Calu3 (cell line): Measurements from ENCODE around the gene KIF6. TPM values are rescaled to one million over a fixed set of nuclear protein-coding genes. Genes with fewer than 3 reads are reported as not detected.
"Not testable (repeated sequence)": the region's sequence is repeated elsewhere in the genome, so short reads cannot be mapped to it uniquely, and the experiment has no call there.

ENCODE experiments used
- BruUV-seq: library from RNA; stranded (reverse); fragments of 400-500 nt; replicated peaks from 2 replicates; lab custom pipeline; 2021; lab: Mats Ljungman, UMichigan
- CTCF ChIA-PET: fragments of 300-600 bp; sonication (Branson Sonifier 250); formaldehyde crosslinking; loops from one replicate; lab custom pipeline; 2022; ENCODE audit warnings: antibody characterized with exemption; lab: Charles Lee
- DNase-seq: peaks from one replicate; pipeline ENCODE4 v3.0.0; 2022
- H3K27ac Mint-ChIP-seq: one replicate; pipeline ENCODE4 v1.8.0; 2022; ENCODE audit warnings: mixed read lengths; ENCODE audit not compliant: unreplicated experiment
- H3K27me3 Mint-ChIP-seq: one replicate; pipeline ENCODE4 v1.8.0; 2022; ENCODE audit warnings: mixed read lengths; ENCODE audit not compliant: unreplicated experiment
- H3K36me3 Mint-ChIP-seq: one replicate; pipeline ENCODE4 v1.8.0; 2022; ENCODE audit warnings: mild to moderate bottlenecking, moderate library complexity, mixed read lengths; ENCODE audit not compliant: insufficient read depth, unreplicated experiment
- H3K4me1 Mint-ChIP-seq: one replicate; pipeline ENCODE4 v1.8.0; 2022; ENCODE audit warnings: mild to moderate bottlenecking, low read depth, mixed read lengths; ENCODE audit not compliant: unreplicated experiment
- H3K4me3 Mint-ChIP-seq: one replicate; pipeline ENCODE4 v1.8.0; 2022; ENCODE audit warnings: mild to moderate bottlenecking, low read depth, moderate library complexity, mixed read lengths; ENCODE audit not compliant: unreplicated experiment
- H3K9me3 Mint-ChIP-seq: one replicate; pipeline ENCODE4 v1.8.0; 2022; ENCODE audit warnings: low read depth, mixed read lengths; ENCODE audit not compliant: unreplicated experiment
- intact Hi-C: fragments of 100-400 bp; cut with micrococcal nuclease; formaldehyde crosslinking; loops from one replicate; pipeline ENCODE4 v1.10.0; 2022; ENCODE audit not compliant: unreplicated experiment
- total RNA-seq: library from RNA; stranded (reverse); gene quantifications from 2 replicates; pipeline ENCODE4 v1.2.3, GENCODE V29; 2022
- TF ChIP-seq, protein P1 (sequence below): fragments of 200-600 bp; IDR thresholded peaks from one replicate; pipeline ENCODE4 v1.8.0; 2022; ENCODE audit warnings: antibody characterized with exemption; ENCODE audit not compliant: unreplicated experiment

The KIF6 gene
- total RNA-seq, 1 experiment from 2014 or later, result 0.45 TPM

GRCh38 chr6:39515006-39515405 lies 210.2 kb downstream of the KIF6 start:
- Mint-ChIP-seq H3K27ac (no peak overlapping the region), H3K4me1 (no peaks in the 10 kb centered on the region), H3K4me3 (no peak overlapping the region), H3K27me3 (peaks cover 38% of the 10 kb centered on the region), H3K36me3 (no peaks in the 10 kb centered on the region), H3K9me3 (no peaks in the 10 kb centered on the region)
- intact Hi-C loops, result no loop called here
- no peak for DNase-seq
- CTCF ChIA-PET, result no interaction called here
- TF ChIP-seq, protein P1, sequence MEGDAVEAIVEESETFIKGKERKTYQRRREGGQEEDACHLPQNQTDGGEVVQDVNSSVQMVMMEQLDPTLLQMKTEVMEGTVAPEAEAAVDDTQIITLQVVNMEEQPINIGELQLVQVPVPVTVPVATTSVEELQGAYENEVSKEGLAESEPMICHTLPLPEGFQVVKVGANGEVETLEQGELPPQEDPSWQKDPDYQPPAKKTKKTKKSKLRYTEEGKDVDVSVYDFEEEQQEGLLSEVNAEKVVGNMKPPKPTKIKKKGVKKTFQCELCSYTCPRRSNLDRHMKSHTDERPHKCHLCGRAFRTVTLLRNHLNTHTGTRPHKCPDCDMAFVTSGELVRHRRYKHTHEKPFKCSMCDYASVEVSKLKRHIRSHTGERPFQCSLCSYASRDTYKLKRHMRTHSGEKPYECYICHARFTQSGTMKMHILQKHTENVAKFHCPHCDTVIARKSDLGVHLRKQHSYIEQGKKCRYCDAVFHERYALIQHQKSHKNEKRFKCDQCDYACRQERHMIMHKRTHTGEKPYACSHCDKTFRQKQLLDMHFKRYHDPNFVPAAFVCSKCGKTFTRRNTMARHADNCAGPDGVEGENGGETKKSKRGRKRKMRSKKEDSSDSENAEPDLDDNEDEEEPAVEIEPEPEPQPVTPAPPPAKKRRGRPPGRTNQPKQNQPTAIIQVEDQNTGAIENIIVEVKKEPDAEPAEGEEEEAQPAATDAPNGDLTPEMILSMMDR, result no peak
- BruUV-seq, result no TSS peak

DNA sequence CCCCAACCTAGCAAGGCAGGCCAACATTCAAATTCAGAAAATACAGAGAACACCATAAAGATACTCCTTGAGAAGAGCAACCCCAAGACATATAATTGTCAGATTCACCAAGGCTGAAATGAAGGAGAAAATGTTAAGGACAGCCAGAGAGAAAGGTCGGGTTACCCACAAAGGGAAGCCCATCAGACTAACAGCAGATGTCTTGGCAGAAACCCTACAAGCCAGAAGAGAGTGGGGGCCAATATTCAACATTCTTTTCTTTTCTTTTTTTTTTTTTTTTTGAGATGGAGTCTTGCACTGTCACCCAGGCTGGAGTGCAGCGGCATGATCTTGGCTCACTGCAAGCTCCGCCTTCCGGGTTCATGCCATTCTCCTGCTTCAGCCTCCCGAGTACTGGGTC lies 215.4 kb downstream of the KIF6 start:
- H3K4me1 Mint-ChIP-seq, H3K27ac Mint-ChIP-seq, H3K36me3 Mint-ChIP-seq, BruUV-seq, H3K4me3 Mint-ChIP-seq, H3K27me3 Mint-ChIP-seq, DNase-seq, CTCF ChIA-PET, intact Hi-C loops, H3K9me3 Mint-ChIP-seq: not testable (repeated sequence)

DNA sequence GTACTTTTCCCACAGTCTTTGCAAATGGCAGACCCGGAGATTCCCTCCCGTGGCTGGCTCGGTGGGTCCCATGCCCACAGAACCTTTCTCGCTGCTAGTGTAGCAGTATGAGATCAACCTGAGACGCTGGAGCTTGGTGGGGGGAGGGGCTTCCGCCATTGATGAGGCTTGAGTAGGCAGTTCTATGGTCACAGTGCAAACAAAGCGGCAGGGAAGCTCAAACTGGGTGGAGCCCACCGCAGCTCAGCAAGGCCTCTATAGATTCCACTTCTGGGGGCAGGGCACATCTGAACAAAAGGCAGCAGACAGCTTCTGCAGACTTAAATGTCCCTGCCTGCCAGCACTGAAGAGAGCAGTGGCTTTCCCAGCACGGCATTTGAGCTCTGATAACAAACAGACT lies 216.7 kb downstream of the KIF6 start:
- Mint-ChIP-seq H3K4me3 (no peak overlapping the region), H3K9me3 (no peaks in the 10 kb centered on the region), H3K4me1 (no peaks in the 10 kb centered on the region), H3K27ac (no peak overlapping the region), H3K36me3 (no peaks in the 10 kb centered on the region), H3K27me3 (no peaks in the 10 kb centered on the region)
- TF ChIP-seq, protein P1, result no peak
- no peak for DNase-seq
- no TSS peak for BruUV-seq
- CTCF ChIA-PET, result no interaction called here
- intact Hi-C loops, result no loop called here

GRCh38 chr6:39507331-39507998 lies 217.7 kb downstream of the KIF6 start:
- H3K4me3 Mint-ChIP-seq, result no peak overlapping the region
- H3K4me1 Mint-ChIP-seq, result no peaks in the 10 kb centered on the region
- CTCF ChIA-PET, result no interaction called here
- TF ChIP-seq, protein P1, result no peak
- H3K9me3 Mint-ChIP-seq, result no peaks in the 10 kb centered on the region
- BruUV-seq, result no TSS peak
- H3K36me3 Mint-ChIP-seq, result no peaks in the 10 kb centered on the region
- intact Hi-C loops, result no loop called here
- H3K27me3 Mint-ChIP-seq, result no peaks in the 10 kb centered on the region
- H3K27ac Mint-ChIP-seq, result no peak overlapping the region
- DNase-seq, result no peak

DNA sequence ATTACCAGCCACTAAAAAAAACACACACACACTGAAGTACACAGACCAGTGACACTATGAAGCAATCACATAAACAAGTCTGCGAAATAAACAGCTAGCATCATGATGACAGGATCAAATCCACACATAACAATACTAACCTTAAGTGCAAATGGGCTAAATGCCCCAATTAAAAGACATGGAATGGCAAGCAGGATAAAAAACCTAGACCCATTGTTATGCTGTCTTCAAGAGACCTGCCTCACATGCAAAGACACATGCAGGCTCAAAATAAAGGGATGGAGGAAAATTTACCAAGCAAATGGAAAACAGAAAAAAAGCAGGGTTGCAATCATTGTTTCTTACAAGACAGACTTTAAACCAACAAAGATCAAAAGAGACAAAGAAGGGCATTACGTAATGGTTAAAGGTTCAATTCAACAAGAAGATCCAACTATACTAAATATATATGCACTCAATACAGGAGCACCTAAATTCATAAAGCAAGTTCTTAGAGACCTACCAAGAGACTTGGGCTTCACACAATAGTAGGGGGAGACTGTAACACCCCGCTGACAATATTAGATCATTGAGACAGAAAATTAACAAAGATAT lies 222.7 kb downstream of the KIF6 start:
- H3K4me3 Mint-ChIP-seq, H3K27ac Mint-ChIP-seq, H3K36me3 Mint-ChIP-seq, CTCF ChIA-PET, H3K4me1 Mint-ChIP-seq, H3K9me3 Mint-ChIP-seq, DNase-seq, intact Hi-C loops, BruUV-seq: not testable (repeated sequence)
- H3K27me3 Mint-ChIP-seq, result peaks cover 47% of the 10 kb centered on the region
